ENCODE results near the gene STK11.

DNA sequence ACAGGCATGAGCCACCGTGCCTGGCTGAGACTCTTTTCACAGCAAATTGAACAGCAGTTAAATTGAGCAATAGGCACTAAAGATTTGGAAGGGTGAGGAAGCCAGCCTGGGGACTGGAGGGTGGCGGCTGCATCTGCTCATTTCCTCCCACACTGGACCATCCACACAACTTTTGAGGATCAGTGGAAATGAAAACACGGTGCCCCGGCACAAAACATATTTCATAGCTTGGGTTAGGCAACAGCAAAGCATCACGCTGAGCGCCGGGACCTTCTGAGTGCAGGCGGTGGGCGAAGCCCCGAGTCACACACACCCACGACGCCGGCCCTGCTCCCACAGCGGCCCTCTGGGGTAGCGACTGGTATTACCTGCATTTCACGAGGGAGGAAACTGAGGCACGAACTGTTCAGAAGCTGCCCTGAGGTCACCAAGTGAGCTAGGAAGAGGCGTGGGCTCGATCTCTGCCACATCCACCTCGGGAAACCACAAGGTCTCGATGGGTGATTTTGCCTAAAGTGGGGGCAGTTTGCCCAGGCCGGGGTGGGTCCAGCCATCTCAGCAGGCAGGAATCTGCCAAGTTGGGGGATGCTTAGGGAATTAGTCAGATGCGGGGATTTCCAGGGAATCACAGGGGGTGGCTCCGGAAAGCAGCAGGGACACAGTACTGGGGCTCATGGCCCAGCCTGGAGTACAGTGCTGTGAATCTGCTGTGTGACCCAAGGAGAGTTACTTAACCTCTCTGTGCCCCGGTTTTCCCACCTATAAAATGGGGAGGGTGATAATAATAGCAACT lies 28.1 kb upstream of the STK11 start:
- TF ChIP-seq CTCF (IDR thresholded peaks at IDR 0.05) = no peak
- no peak for TF ChIP-seq POLR2A (IDR thresholded peaks at IDR 0.05)

Measured in body of pancreas (tissue), 4 donors.